DOHH2 (cell line): Measurements from ENCODE around the gene CERS3.

Experiments used
- H3F3A ChIP-seq: fragments of 200-600 bp; sonication (generic), shearing (Covaris generic); 2 replicates; pipeline ENCODE4 v1.6.0; 2016; ENCODE audit warnings: antibody characterized with exemption, mild to moderate bottlenecking; ENCODE audit not compliant: control insufficient read depth, insufficient read depth
- H3K27ac ChIP-seq: fragments of 200-600 bp; sonication (generic); 2 replicates; pipeline ENCODE4 v1.5.1; 2014; ENCODE audit warnings: low read depth, mild to moderate bottlenecking, low read length, moderate library complexity
- H3K27me3 ChIP-seq: fragments of 200-600 bp; sonication (generic); 2 replicates; pipeline ENCODE4 v1.6.1; 2014; ENCODE audit warnings: mild to moderate bottlenecking, low read length, mixed read lengths; ENCODE audit not compliant: control insufficient read depth
- H3K36me3 ChIP-seq: fragments of 200-600 bp; sonication (generic); 2 replicates; pipeline ENCODE4 v1.6.1; 2014; ENCODE audit warnings: mild to moderate bottlenecking, low read length, moderate library complexity, mixed read lengths; ENCODE audit not compliant: control insufficient read depth
- H3K4me1 ChIP-seq: fragments of 200-600 bp; sonication (generic); 2 replicates; pipeline ENCODE4 v1.6.1; 2014; ENCODE audit warnings: mild to moderate bottlenecking, low read length, mixed read lengths; ENCODE audit not compliant: control insufficient read depth
- H3K4me2 ChIP-seq: fragments of 200-600 bp; sonication (generic); 2 replicates; pipeline ENCODE4 v1.6.0; 2014; ENCODE audit warnings: mild to moderate bottlenecking, low read length, moderate library complexity
- H3K4me3 ChIP-seq: fragments of 200-600 bp; sonication (generic); 2 replicates; pipeline ENCODE4 v1.5.1; 2014; ENCODE audit warnings: mild to moderate bottlenecking, low read length, mixed read lengths
- H3K79me2 ChIP-seq: fragments of 200-600 bp; sonication (generic); 2 replicates; pipeline ENCODE4 v1.6.1; 2014; ENCODE audit warnings: mild to moderate bottlenecking, low read length, mixed read lengths; ENCODE audit not compliant: control insufficient read depth
- H3K9me2 ChIP-seq: fragments of 200-600 bp; sonication (generic); replicated peaks from 2 replicates; pipeline ENCODE4 v1.6.1; 2014; ENCODE audit warnings: mild to moderate bottlenecking, low read length, mixed read lengths; ENCODE audit not compliant: control insufficient read depth
- H3K9me3 ChIP-seq: fragments of 200-600 bp; sonication (generic); 2 replicates; pipeline ENCODE4 v1.6.1; 2014; ENCODE audit warnings: antibody characterized with exemption, low read length, mixed read lengths; ENCODE audit not compliant: control insufficient read depth, insufficient read depth
- H4K20me1 ChIP-seq: fragments of 200-600 bp; sonication (generic); 2 replicates; pipeline ENCODE4 v1.6.0; 2014; ENCODE audit warnings: low read depth, mild to moderate bottlenecking, antibody characterized with exemption, low read length, moderate library complexity; ENCODE audit not compliant: control insufficient read depth, insufficient read depth
- CTCF ChIP-seq: fragments of 200-600 bp; sonication (generic); IDR thresholded peaks from one replicate; pipeline ENCODE4 v1.5.1; 2014; ENCODE audit warnings: antibody characterized with exemption, mild to moderate bottlenecking, low read depth, low read length; ENCODE audit not compliant: poor library complexity, severe bottlenecking
- EZH2phosphoT487 ChIP-seq: fragments of 200-600 bp; sonication (generic); IDR thresholded peaks from 2 replicates; pipeline ENCODE4 v1.6.1; 2017; ENCODE audit warnings: borderline replicate concordance, mild to moderate bottlenecking, antibody characterized with exemption, low read length, moderate library complexity, mixed read lengths

CERS3 gene

DNA sequence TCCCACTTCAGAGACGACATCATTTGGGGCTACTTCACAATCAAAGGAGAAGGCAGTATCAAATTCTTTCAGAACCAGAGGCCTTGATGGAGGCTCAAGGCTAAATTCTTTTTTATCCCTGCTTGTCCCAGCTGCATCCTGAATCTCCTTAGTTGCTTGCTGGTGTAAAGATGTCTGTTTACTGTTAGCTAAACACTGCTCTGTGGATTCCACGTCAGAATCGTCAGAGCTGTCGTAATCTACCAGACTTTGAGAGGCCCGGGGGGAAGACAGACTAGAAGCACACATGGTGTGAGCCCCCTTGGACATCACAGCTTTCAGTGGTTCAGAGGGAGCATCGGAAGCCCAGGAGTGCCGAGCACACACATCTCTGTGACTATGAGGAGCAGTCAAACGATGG, 40.6 kb upstream of the CERS3 start:
- no peaks in the 10 kb centered on the region for H3K27me3 ChIP-seq
- H3K79me2 ChIP-seq: no peaks in the 10 kb centered on the region
- no peak overlapping the region for H3K4me3 ChIP-seq
- no peaks in the 10 kb centered on the region for H3K4me1 ChIP-seq
- H3K9me2 ChIP-seq: no peaks in the 10 kb centered on the region
- no peak overlapping the region for H3K27ac ChIP-seq
- H3K4me2 ChIP-seq: no peak overlapping the region
- no peaks in the 10 kb centered on the region for H3F3A ChIP-seq
- no peak for TF ChIP-seq CTCF
- TF ChIP-seq EZH2phosphoT487: no peak
- no peaks in the 10 kb centered on the region for H4K20me1 ChIP-seq
- peaks cover 37% of the 10 kb centered on the region for H3K36me3 ChIP-seq
- no peaks in the 10 kb centered on the region for H3K9me3 ChIP-seq

DNA sequence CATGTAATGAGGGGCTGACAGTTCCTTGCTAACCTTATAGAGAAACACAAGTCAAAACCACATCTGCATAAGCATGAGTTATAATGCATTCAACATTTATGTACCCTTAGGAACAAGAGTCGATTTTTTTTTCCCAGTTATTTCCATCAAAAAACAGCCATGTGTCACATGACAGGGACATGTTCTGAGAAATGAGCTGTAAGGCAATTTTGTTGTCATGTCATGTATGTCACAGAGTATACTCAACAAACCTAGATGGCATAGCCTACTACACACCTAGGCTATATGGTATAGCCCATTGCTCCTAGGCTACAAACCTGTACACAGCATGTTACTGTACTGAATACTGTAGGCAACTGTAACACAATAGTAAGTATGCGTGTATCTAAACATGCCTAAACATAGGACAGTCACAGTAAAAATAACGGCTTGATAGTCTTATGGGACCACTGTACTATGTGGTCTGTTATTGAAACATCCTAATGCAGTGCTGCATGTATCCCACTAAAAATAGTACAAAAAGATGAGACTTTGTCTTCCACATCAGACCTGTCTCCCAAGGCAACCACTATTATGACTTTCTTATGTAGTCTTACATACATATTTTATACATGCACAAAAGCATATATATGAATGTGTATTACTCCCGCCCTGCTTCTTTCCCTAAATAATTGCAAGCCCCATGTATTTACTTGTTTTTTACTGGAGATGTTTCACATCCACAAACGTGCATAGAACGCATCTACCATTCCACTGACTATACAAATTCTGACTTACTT, 38.3 kb upstream of the CERS3 start:
- H3K9me2 ChIP-seq: no peaks in the 10 kb centered on the region
- no peaks in the 10 kb centered on the region for H3K79me2 ChIP-seq
- H3K36me3 ChIP-seq: peaks cover 24% of the 10 kb centered on the region
- no peaks in the 10 kb centered on the region for H3F3A ChIP-seq
- no peaks in the 10 kb centered on the region for H3K4me1 ChIP-seq
- H3K9me3 ChIP-seq: no peaks in the 10 kb centered on the region
- H3K27ac ChIP-seq: no peak overlapping the region
- H3K4me2 ChIP-seq: no peak overlapping the region
- TF ChIP-seq EZH2phosphoT487 (no peak), CTCF (no peak)
- no peaks in the 10 kb centered on the region for H4K20me1 ChIP-seq
- H3K27me3 ChIP-seq: no peaks in the 10 kb centered on the region
- H3K4me3 ChIP-seq: no peak overlapping the region

- Histone ChIP-seq H4K20me1 (no peaks in the 10 kb centered on the region), H3K79me2 (no peaks in the 10 kb centered on the region), H3K27me3 (no peaks in the 10 kb centered on the region), H3K27ac (no peak overlapping the region), H3K36me3 (peaks cover 10% of the 10 kb centered on the region; the same call in 1 of the 2 replicates), H3K4me1 (no peaks in the 10 kb centered on the region), H3K9me2 (no peaks in the 10 kb centered on the region), H3K9me3 (no peaks in the 10 kb centered on the region), H3F3A (no peaks in the 10 kb centered on the region), H3K4me2 (no peak overlapping the region), H3K4me3 (no peak overlapping the region)
- TF ChIP-seq EZH2phosphoT487: no peak
Measured at GRCh38 chr15:100565591-100565990, 36.8 kb upstream of the CERS3 start.

DNA sequence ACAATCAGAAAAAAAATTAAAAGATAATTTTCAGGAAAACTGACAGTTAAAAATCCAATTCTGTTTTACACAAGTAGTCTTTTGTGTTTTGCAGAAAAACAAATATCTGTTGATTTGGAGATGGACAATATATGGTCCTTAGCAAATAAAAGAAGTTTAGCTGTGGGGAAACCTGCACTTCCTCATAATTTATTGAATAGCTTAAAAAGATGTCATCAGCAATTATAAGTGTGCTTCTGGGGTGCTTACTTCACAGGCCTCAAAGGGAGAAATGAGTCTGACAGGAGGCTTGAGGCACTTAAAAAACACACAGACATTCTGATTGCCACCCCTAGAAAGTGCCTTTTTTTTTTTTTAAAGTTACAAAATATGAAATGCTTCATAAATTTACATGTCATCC, 31.6 kb upstream of the CERS3 start:
- Histone ChIP-seq H3K4me1 (no peaks in the 10 kb centered on the region), H3K9me3 (no peaks in the 10 kb centered on the region), H3K4me2 (no peak overlapping the region), H3K36me3 (no peaks in the 10 kb centered on the region), H3F3A (no peaks in the 10 kb centered on the region), H3K27me3 (no peaks in the 10 kb centered on the region), H4K20me1 (no peaks in the 10 kb centered on the region), H3K27ac (no peak overlapping the region), H3K9me2 (no peaks in the 10 kb centered on the region), H3K79me2 (no peaks in the 10 kb centered on the region), H3K4me3 (no peak overlapping the region)
- TF ChIP-seq EZH2phosphoT487: no peak
- TF ChIP-seq CTCF: no peak
